Measurements from ENCODE around the gene SMIM36.
"Not testable (repeated sequence)": the region's sequence is repeated elsewhere in the genome, so short reads cannot be mapped to it uniquely, and the experiment has no call there.

SMIM36 gene

GRCh38 chr17:55416470-55417052 is 94.7 kb downstream of the SMIM36 start:
- Histone ChIP-seq H3K9me3 (ENCODE audit: control insufficient read depth, low read depth, low read length) (no peaks in the 10 kb centered on the region), H3K9ac (ENCODE audit: low read length) (no peak overlapping the region), H3K27ac (ENCODE audit: low read length) (no peak overlapping the region), H3K27me3 (ENCODE audit: control insufficient read depth, insufficient read depth, low read length) (no peaks in the 10 kb centered on the region), H3K4me1 (ENCODE audit: control insufficient read depth, low read depth, low read length) (peaks cover 9% of the 10 kb centered on the region), H3K4me3 (ENCODE audit: low read length) (no peak overlapping the region), H3K36me3 (ENCODE audit: control insufficient read depth, low read depth, low read length) (peaks cover 27% of the 10 kb centered on the region)

DNA sequence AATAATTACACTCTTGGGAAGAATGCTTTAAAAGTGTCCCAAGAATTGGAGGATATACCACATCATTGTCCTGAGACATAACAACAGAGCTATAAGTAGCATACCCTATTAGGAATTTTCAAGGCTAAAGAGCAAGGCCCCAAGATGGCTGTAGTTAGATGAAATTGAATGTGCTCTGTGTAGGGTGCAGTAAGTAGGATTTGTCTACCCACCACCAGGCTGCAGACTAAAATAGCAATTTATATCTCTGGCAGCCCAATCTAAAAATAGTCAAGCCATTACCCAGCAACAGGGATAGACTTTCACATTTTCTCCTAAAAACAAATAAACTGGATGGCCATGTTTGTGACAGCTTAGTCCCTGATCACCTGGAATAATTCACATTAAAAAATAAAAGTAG is 95.3 kb downstream of the SMIM36 start:
- peaks cover 32% of the 10 kb centered on the region for H3K36me3 ChIP-seq (ENCODE audit: control insufficient read depth, low read depth, low read length)
- no peak overlapping the region for H3K9ac ChIP-seq (ENCODE audit: low read length)
- H3K9me3 ChIP-seq (ENCODE audit: control insufficient read depth, low read depth, low read length): no peaks in the 10 kb centered on the region
- no peak overlapping the region for H3K27ac ChIP-seq (ENCODE audit: low read length)
- peaks cover 9% of the 10 kb centered on the region for H3K4me1 ChIP-seq (ENCODE audit: control insufficient read depth, low read depth, low read length)
- H3K27me3 ChIP-seq (ENCODE audit: control insufficient read depth, insufficient read depth, low read length): no peaks in the 10 kb centered on the region
- no peak overlapping the region for H3K4me3 ChIP-seq (ENCODE audit: low read length)

DNA sequence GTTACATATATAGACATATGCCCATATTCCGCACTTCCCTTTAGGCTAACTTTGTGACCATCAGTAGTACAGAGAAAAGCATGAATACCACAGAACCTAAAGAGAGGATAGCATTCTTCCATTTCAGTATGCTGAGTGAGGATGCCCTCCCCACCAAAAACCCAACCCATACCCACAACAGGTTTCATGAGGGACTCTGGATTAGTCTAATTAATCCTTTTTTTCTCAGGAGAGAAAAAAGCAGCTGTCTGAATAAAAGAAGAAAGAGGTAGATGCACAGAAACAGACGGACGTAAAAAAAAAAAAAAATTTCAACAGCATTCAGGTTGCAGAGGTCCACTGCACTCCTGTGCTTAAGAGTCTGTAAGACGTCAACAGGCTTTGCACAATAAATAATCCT is 96.3 kb downstream of the SMIM36 start:
- no peak overlapping the region for H3K9ac ChIP-seq (ENCODE audit: low read length)
- H3K27me3 ChIP-seq (ENCODE audit: control insufficient read depth, insufficient read depth, low read length): no peaks in the 10 kb centered on the region
- H3K4me3 ChIP-seq (ENCODE audit: low read length): no peak overlapping the region
- no peaks in the 10 kb centered on the region for H3K9me3 ChIP-seq (ENCODE audit: control insufficient read depth, low read depth, low read length)
- H3K27ac ChIP-seq (ENCODE audit: low read length): no peak overlapping the region
- peaks cover 42% of the 10 kb centered on the region for H3K36me3 ChIP-seq (ENCODE audit: control insufficient read depth, low read depth, low read length)
- H3K4me1 ChIP-seq (ENCODE audit: control insufficient read depth, low read depth, low read length): peaks cover 3% of the 10 kb centered on the region

DNA sequence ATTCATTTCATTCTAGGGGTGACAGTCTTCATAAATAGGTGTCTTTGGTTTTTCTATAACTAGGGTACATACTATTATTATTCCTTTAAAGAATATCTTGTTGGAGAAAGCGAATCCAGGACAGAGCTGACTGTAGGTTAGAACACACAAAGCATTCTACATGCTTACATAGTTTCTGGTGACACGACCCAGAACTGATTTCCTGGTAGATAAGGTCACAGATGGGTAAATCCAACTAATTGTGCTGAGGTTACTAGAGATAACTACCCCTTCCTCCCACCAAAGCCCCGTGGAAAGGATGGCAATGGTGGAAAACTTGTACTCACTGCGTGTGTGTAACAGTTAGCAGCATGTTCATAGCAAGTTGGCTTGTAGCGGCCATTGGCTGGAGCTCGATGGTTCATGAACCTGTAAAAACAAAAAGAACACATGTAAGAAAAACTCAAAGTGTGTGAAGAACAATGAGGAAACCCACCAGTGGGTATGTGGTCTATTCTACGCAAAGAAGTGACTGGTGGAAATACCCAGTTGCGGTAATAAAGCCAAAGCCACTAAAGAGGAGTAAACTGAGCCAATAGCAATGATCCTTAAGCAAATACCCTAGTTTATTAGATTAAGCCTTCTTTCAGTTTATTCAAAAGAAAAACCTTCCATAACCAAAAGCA is 97.3 kb downstream of the SMIM36 start:
- no peak overlapping the region for H3K27ac ChIP-seq (ENCODE audit: low read length)
- no peaks in the 10 kb centered on the region for H3K27me3 ChIP-seq (ENCODE audit: control insufficient read depth, insufficient read depth, low read length)
- H3K9ac ChIP-seq (ENCODE audit: low read length): no peak overlapping the region
- H3K4me3 ChIP-seq (ENCODE audit: low read length): no peak overlapping the region
- H3K36me3 ChIP-seq (ENCODE audit: control insufficient read depth, low read depth, low read length): peaks cover 53% of the 10 kb centered on the region
- no peaks in the 10 kb centered on the region for H3K4me1 ChIP-seq (ENCODE audit: control insufficient read depth, low read depth, low read length)
- no peaks in the 10 kb centered on the region for H3K9me3 ChIP-seq (ENCODE audit: control insufficient read depth, low read depth, low read length)

- H3K4me3 ChIP-seq (ENCODE audit: low read length): no peak overlapping the region
- H3K9ac ChIP-seq (ENCODE audit: low read length): no peak overlapping the region
- peaks cover 72% of the 10 kb centered on the region for H3K36me3 ChIP-seq (ENCODE audit: control insufficient read depth, low read depth, low read length)
- no peaks in the 10 kb centered on the region for H3K9me3 ChIP-seq (ENCODE audit: control insufficient read depth, low read depth, low read length)
- H3K27ac ChIP-seq (ENCODE audit: low read length): no peak overlapping the region
- no peaks in the 10 kb centered on the region for H3K4me1 ChIP-seq (ENCODE audit: control insufficient read depth, low read depth, low read length)
- no peaks in the 10 kb centered on the region for H3K27me3 ChIP-seq (ENCODE audit: control insufficient read depth, insufficient read depth, low read length)
Measured at GRCh38 chr17:55411463-55411855, 99.8 kb downstream of the SMIM36 start.

- H3K27ac ChIP-seq (ENCODE audit: low read length): no peak overlapping the region
- no peaks in the 10 kb centered on the region for H3K27me3 ChIP-seq (ENCODE audit: control insufficient read depth, insufficient read depth, low read length)
- H3K4me3 ChIP-seq (ENCODE audit: low read length): no peak overlapping the region
- peaks cover 74% of the 10 kb centered on the region for H3K36me3 ChIP-seq (ENCODE audit: control insufficient read depth, low read depth, low read length)
- no peaks in the 10 kb centered on the region for H3K9me3 ChIP-seq (ENCODE audit: control insufficient read depth, low read depth, low read length)
- no peak overlapping the region for H3K9ac ChIP-seq (ENCODE audit: low read length)
- H3K4me1 ChIP-seq (ENCODE audit: control insufficient read depth, low read depth, low read length): no peaks in the 10 kb centered on the region
Measured at GRCh38 chr17:55410722-55411462, 100.4 kb downstream of the SMIM36 start.

DNA sequence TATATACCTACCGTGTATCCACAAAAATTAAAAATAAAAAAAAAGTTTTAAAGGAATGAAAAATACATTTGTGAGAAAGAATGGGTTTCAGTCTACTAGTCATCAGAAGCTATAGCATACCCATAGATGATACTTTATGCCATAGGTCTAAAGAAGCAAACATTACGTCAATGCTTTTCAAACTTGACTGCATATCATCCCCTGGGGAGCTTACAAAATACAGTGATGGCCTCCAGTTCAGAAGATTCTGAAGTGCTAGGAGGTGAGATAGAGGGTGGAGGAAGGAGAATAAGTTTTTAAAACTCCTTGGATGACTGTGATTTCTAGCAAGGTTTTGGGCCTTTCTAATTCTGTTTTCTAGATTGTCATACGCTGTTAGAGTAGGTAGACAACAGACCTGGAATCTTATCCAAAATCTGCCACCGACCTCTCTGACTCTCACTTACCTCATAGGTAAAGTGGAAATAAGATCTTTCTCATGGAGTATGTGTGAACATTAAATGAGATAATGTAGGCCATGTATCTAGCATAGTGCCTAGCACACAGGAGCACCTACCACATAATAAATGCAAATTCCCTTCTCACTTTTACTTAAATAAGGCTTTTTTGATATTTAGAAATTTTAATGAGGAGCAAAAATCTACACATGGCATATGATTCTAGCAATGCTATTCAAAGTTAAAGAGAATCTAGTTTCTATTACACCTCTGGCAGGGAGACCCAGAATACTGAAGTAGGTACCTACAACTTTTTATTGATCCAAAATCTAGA is 102.0 kb downstream of the SMIM36 start:
- H3K27ac ChIP-seq (ENCODE audit: low read length): no peak overlapping the region
- H3K4me1 ChIP-seq (ENCODE audit: control insufficient read depth, low read depth, low read length): no peaks in the 10 kb centered on the region
- peaks cover 84% of the 10 kb centered on the region for H3K36me3 ChIP-seq (ENCODE audit: control insufficient read depth, low read depth, low read length)
- H3K27me3 ChIP-seq (ENCODE audit: control insufficient read depth, insufficient read depth, low read length): no peaks in the 10 kb centered on the region
- H3K9ac ChIP-seq (ENCODE audit: low read length): no peak overlapping the region
- H3K4me3 ChIP-seq (ENCODE audit: low read length): no peak overlapping the region
- H3K9me3 ChIP-seq (ENCODE audit: control insufficient read depth, low read depth, low read length): no peaks in the 10 kb centered on the region

- H3K27me3 ChIP-seq (ENCODE audit: control insufficient read depth, insufficient read depth, low read length): no peaks in the 10 kb centered on the region
- no peaks in the 10 kb centered on the region for H3K9me3 ChIP-seq (ENCODE audit: control insufficient read depth, low read depth, low read length)
- H3K36me3 ChIP-seq (ENCODE audit: control insufficient read depth, low read depth, low read length): peaks cover 82% of the 10 kb centered on the region
- no peaks in the 10 kb centered on the region for H3K4me1 ChIP-seq (ENCODE audit: control insufficient read depth, low read depth, low read length)
- no peak overlapping the region for H3K4me3 ChIP-seq (ENCODE audit: low read length)
- H3K27ac ChIP-seq (ENCODE audit: low read length): no peak overlapping the region
- H3K9ac ChIP-seq (ENCODE audit: low read length): no peak overlapping the region
Measured at GRCh38 chr17:55407641-55408566, 103.3 kb downstream of the SMIM36 start.

- H3K9me3 ChIP-seq (ENCODE audit: control insufficient read depth, low read depth, low read length): no peaks in the 10 kb centered on the region
- no peak overlapping the region for H3K4me3 ChIP-seq (ENCODE audit: low read length)
- H3K27ac ChIP-seq (ENCODE audit: low read length): no peak overlapping the region
- no peak overlapping the region for H3K9ac ChIP-seq (ENCODE audit: low read length)
- H3K4me1 ChIP-seq (ENCODE audit: control insufficient read depth, low read depth, low read length): no peaks in the 10 kb centered on the region
- H3K27me3 ChIP-seq (ENCODE audit: control insufficient read depth, insufficient read depth, low read length): no peaks in the 10 kb centered on the region
- H3K36me3 ChIP-seq (ENCODE audit: control insufficient read depth, low read depth, low read length): peaks cover 73% of the 10 kb centered on the region
Measured at GRCh38 chr17:55405600-55405999, 105.7 kb downstream of the SMIM36 start.

- peaks cover 69% of the 10 kb centered on the region for H3K36me3 ChIP-seq (ENCODE audit: control insufficient read depth, low read depth, low read length)
- not testable (repeated sequence) for H3K9me3 ChIP-seq (ENCODE audit: control insufficient read depth, low read depth, low read length)
Measured at GRCh38 chr17:55404197-55404596, 107.1 kb downstream of the SMIM36 start.

DNA sequence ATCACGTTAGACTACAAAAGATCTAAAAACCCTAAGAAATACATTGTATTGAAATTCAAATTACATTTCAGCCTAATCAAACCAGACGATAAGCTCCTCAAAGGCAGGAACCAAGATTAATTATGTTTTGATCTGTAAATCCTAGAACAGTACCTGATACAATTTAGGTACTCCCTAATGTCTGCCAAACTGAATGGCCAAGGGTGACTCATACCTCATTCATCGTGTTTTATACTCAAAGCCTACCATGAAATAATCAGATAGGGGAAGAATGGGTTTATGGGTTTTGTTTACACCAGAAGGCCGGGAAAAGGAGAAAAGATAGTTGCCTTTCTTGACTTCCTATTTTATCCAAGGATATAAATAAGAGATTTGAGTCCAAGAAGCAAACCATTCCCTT is 108.9 kb downstream of the SMIM36 start:
- H3K4me3 ChIP-seq (ENCODE audit: low read length): no peak overlapping the region
- no peaks in the 10 kb centered on the region for H3K4me1 ChIP-seq (ENCODE audit: control insufficient read depth, low read depth, low read length)
- peaks cover 60% of the 10 kb centered on the region for H3K36me3 ChIP-seq (ENCODE audit: control insufficient read depth, low read depth, low read length)
- no peak overlapping the region for H3K9ac ChIP-seq (ENCODE audit: low read length)
- H3K27me3 ChIP-seq (ENCODE audit: control insufficient read depth, insufficient read depth, low read length): no peaks in the 10 kb centered on the region
- no peaks in the 10 kb centered on the region for H3K9me3 ChIP-seq (ENCODE audit: control insufficient read depth, low read depth, low read length)
- no peak overlapping the region for H3K27ac ChIP-seq (ENCODE audit: low read length)

More at GRCh38 chr17:55404197-55404596, 107.1 kb downstream of the SMIM36 start:
- not testable (repeated sequence) for H3K27me3 ChIP-seq (ENCODE audit: control insufficient read depth, insufficient read depth, low read length); H3K4me3 ChIP-seq (ENCODE audit: low read length); H3K4me1 ChIP-seq (ENCODE audit: control insufficient read depth, low read depth, low read length); H3K9ac ChIP-seq (ENCODE audit: low read length); H3K27ac ChIP-seq (ENCODE audit: low read length)
